NCI-H82 treated with DMSO at 0.1 percent for 48 hours (cell line): Measurements from ENCODE around the gene SLC45A1.
A peak's percentile ranks its signal among the peaks of the same experiment; 100 is the strongest.
"Not testable (repeated sequence)": the region's sequence is repeated elsewhere in the genome, so short reads cannot be mapped to it uniquely, and the experiment has no call there.

Source experiments
- DNase-seq: peaks from one replicate; lab custom pipeline; 2025; ENCODE audit not compliant: unreplicated experiment; lab: John Stamatoyannopoulos, UW

Gene SLC45A1

DNA sequence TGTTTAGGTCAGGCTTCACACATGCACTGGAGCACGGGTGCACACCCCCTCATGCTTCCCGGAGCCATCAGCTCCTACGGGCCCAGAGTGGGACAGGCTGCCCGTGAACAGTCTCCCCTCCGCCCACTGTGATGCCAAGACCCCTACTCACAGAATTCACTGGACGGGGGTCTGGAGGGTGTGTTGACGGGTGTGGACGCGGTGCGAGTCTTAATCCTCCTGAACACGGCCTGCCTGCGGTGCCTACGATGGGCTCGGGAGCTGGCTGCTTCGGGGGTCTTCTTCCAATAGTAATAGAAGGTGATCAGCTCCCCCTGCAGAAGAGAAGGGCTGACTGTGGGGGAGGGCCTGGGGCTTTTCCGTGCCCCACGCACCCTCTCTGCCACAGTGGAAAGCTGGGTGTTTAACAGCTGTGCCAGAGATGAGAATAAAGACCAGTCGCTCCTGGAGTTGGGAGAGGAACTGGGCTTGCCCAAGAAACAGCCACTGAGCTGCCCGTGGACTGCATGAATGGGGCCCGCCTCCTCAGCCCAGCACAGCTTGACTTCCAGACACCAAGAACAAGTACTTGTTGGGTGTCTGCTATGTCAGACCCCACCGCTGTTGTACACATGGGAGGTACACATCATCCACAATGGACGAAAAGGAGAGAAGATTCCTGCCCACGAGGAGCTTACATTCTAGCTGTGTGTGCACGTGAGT lies 47.9 kb downstream of the SLC45A1 start:
- no peak for DNase-seq

DNA sequence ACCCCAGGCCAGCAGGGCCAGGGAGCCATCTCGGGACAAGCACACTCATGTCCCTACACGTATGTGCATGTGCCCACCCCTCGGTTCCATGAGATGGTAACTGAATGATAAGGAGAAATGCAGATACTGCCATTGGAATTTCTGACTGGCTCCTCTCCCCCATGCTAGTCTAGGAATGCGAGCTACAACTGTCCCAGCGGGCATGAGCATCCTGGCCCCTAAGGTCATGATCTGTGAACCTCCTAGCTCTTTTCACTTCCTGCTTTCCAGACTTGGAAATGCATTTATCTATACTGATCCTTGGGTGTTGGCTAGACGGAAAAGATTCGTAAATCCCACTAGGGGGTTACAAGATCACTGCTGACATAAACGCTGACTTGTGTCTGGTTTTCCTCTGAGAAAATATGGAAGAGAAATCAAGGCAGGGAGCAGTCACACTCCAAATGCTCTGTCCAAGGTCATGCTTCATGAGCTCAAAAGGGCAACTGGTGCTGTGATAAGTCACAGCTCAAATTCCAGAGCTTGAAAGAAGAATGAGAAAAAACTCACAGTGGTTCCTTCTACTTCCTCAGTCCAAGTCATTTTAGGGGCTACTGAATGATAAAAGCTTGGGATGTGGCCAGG lies 49.8 kb downstream of the SLC45A1 start:
- DNase-seq, result no peak

GRCh38 chr1:8368956-8369639 lies 51.2 kb downstream of the SLC45A1 start:
- no peak for DNase-seq

- no peak for DNase-seq
These were observed 52.4 kb downstream of the SLC45A1 start for GRCh38 chr1:8370046-8370881.

- no peak for DNase-seq
These were observed 53.0 kb downstream of the SLC45A1 start for GRCh38 chr1:8370905-8371315.

DNA sequence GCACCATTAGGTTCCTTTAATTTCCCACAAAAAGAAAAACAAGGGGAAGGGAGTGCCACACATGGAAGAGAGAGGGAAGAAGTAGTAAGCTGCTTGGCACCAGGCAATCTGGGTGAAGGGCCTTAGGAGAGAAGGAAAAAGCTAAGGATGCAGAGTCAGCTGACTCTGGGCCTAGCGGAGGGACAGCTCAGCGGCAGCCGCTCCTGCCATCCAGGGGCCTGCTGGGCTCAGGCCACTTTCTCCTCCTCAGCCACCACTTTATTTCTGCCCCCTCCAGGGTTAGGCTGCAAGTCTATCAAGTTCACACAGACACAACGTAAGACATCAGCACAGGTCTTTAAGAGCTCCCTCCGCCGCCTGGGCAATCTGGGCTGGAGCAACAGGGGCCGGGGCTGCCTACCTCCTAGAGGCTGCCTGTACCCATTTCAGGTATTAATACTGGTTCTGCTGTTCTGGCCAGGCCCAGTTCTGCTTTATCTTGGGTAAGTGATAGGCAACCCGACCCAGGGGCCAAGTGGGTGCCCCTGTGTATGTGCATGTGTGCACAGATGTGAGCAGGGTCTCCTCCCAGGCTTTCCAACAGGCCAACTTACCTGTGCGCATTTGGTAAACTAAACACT lies 53.6 kb downstream of the SLC45A1 start:
- DNase-seq, result no peak

DNA sequence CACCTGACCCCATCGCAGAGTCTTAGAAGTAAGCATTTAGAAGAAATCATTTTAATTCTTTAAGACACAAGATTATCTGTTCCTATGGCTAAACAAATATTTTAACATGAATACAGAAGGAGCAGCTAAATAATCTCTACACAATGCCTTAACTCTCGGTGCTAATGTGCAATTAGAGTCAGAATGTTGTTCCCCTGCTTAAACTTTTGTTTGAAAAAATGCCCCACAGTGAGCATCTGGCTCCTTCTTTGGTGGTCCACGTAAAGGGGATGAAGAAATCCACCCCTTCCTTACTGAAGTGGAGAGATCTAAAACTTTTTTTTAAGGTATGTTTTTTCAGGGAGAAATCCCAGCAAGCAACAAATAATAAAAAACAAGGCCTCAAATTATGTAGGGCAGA lies 55.2 kb downstream of the SLC45A1 start:
- DNase-seq, result no peak

DNA sequence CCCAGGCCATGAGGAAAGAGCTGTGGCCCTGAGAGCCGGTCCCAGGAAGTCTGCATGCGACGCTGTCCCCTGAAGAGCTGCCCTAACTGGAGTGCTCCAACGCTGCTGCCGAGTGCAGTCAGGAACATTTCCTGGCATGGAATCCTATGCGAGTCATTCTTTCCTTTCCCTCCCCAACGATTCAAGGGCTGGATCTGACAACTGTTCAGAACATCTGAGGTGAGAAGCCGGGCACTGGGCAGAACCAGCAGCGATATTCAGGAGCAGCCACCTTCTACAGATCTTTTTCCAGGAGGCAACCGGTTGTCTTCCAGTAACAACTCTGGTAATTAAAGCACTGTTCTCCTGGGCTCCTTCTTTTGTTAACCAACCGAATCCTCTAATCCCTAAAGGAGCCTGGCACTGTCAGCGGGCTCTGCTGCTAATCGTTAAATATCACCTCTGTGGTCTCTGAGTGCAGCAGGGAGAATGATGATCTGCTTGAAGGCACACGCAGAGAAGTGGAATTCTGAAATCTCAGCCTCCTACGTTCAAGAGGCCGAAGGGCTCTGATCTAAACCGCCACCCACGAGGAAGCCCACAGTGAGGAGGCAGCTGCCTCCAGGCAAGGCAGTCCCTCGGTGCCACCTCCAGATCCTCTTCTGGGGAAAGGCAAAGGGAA lies 55.8 kb downstream of the SLC45A1 start:
- peak; percentile 56 for DNase-seq

DNA sequence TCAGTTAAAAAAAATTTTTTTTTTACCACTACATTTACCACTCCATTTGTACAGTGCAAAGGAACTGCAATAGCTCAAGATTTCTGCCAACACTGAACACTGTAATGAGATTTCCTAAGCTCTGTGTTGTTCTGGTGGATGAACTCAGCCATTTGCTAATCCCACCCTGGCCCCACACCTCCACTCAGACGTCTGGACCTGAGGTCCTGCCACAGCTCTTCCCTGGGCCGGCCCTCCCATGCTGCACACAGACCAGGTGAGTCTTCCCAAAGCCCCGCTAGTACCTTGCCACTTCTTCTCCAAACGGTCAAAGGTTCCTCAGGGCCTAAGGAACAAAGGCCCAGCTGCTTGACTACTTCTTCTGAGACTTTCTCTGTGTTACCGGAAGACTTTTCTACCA lies 56.4 kb downstream of the SLC45A1 start:
- peak; percentile 64 for DNase-seq

GRCh38 chr1:8374812-8375211 lies 56.9 kb downstream of the SLC45A1 start:
- peak; percentile 22 for DNase-seq

- DNase-seq, result no peak
These were observed 58.5 kb downstream of the SLC45A1 start for GRCh38 chr1:8376358-8376840.

DNA sequence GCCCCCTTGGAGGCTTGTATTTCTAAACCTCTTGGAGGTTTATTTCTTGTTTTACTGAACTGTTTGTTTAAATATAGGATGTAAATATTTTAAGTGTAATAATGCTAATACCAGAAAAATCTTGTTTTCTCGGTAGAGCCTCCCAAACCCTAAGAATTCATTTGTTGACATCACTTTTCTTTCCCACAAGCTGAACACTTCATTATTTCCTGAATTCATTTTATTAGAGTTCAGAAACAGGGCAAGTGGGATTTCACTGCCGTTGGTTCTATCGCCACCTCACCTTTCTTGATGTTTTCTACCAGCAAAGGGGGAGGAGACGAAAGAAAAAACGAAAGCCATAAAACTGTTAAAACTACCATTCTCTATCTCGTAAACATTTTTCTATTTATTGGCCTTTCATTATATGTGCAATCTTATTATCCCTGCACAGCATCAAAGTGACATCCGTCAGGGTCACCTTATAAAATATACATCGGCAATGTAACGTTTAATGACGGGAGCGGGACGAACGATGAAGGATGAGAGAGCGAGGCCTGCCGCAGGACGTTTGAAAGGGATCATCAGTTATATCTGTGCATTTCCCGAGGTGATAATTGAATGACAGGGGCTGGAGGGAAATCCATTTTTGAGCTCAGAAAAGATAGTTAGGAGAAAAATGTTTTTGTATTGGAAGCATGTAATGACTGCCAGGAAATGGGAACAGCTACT lies 59.5 kb downstream of the SLC45A1 start:
- no peak for DNase-seq

DNA sequence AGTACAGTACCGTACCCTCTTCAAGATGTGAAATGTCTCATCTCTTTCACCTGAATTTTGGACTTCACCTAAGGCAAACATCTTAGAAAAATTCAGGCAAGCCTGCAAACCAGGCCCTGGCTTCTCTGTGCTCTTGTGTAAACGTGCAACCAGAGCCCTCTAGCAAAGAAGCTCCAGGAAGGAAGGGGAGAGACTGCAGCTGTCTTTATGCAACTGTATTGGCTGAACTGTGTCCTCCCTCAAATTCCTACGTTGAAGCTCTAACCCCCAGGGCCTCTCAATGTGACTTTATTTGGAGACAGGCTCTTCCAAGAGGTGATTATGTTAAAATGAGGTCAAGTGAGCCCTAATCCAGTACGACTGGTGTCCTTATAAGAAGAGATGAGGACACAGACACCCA lies 60.3 kb downstream of the SLC45A1 start:
- no peak for DNase-seq

DNA sequence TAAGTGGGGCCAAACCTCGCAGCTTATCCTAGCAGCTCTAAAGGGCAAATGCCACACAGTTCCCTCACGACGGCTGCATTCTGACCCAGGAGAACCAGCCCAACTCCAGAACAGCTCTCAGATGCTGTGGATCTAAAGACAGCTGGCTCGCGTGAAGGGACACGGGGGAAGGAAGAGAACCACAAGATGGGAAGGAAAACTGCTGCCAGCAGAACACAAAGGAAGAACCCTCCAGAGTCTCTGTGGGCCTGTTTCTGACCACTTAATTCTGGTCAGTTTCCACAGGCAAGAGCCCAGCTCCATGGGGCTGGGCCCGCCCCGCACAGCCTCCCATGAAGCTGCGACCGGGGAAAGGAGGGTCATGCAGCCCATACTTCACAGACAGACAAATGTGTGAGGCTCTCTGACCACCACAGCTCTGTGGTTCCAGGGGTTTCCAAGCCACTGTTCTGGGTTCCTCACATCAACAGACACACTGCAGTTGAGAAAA lies 61.1 kb downstream of the SLC45A1 start:
- no peak for DNase-seq

GRCh38 chr1:8379513-8380186 lies 61.7 kb downstream of the SLC45A1 start:
- DNase-seq, result no peak

GRCh38 chr1:8380310-8380709 lies 62.4 kb downstream of the SLC45A1 start:
- DNase-seq, result not testable (repeated sequence)

- DNase-seq, result no peak
These were observed 63.7 kb downstream of the SLC45A1 start for GRCh38 chr1:8381618-8382017.

- DNase-seq, result no peak
These were observed 64.2 kb downstream of the SLC45A1 start for GRCh38 chr1:8382051-8382505.
